Measurements from ENCODE around the gene AMPD2.
A peak's percentile ranks its signal among the peaks of the same experiment; 100 is the strongest.

Gene AMPD2

DNA sequence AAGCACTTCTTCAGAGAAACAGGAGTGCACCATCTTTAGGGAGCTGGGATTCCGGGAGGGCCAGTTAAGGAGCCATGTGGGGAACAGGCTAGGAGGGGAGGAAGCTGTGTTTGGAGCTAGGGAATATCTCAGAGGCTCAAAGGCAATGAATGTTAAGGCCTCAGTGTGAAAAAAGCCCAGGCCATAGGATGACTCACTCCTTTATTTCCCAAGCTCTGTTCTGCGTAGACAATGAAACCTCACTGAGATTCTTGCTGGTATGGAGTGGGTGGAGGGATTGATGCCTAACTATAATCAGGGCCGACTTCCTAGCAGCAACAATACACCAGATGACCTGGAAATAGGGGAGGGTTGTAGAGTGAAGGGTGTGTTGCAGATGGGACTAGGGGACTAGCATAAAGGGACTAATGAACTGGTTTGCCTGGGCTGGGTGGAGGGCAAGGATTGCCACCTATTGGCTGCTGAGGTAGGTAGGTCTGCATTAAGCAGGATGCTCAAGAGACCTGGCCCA, 2.3 kb upstream of the AMPD2 start:
- DNase-seq, result no peak

DNA sequence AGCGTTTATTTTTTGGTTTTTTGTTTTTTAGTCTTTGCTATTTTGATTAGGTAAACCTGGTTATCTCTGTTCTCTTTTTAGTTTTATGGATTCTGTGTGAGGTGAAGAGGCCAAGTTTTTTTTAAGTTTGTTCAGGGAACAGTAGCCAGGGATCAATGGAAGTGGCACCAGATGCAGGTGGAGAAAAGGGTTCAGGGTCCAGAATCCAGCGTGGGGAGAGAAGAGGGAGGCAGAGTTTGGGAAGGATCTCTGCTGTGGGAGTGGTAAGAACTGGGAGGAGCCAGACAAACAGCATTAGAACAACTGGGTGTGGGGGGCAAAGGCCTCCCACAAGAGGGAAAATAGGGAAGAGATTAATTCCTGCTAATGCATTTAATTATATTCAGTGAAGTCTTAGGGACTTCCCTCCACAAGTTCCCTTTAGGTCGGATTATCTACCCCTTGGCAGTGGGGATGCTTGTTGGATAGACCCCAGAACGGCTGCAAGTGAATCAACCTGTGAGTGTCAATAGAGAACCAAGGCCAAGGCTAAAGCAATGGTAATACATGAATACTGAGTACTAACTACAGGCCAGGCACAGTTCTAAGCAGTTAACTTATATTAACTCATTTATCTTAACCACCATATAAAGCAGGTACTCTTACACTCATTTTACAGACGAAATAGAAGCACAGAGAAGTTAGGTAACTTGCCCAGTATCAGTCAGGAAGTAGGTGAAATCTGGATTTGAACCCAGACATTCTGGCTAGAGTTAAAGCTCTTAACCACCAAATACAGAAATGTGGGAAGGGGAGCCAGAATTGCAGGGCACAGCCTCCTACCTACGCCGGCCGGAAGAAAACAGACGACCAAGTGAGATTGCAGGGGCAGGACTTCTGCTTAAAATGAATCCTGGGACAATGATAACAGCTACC, 719 bp upstream of the AMPD2 start:
- no peak for DNase-seq

DNA sequence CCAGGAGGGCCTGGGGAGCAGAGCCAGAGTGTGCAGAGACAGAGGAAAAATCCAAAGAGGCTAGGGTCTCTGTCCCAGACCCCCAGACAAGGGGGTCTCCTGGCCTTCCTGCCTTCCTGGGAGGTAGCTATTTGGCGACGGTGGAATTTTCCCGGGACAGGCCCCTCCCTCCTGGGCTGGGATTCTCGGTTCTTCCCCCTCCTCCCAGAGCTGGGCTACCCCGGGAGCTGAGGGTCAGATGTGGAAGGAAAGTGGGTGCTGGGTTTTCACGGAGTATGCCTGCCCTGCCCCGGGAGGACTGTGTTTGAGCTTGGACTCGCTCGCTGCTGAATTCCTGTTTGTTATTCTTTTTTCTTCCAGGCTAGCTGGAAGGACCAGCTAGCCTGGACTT, 759 bp downstream of the AMPD2 start:
- DNase-seq, result peak in 1 of 2 donors; percentile 49

DNA sequence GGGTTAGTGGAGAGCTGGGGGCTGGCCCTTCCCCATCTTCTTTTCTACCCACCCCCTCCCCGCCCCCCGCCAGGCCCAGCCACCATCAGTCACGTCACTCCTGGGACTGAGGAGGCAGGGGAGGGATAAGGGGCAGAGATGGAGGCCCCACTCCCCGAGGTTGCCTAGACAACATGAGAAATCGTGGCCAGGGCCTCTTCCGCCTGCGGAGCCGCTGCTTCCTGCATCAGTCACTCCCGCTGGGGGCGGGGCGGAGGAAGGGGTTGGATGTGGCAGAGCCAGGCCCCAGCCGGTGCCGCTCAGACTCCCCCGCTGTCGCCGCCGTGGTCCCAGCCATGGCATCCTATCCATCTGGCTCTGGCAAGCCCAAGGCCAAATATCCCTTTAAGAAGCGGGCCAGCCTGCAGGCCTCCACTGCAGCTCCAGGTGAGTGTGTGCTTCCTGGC, 1.2 kb downstream of the AMPD2 start:
- DNase-seq, result peak; percentile 81 to 83

DNA sequence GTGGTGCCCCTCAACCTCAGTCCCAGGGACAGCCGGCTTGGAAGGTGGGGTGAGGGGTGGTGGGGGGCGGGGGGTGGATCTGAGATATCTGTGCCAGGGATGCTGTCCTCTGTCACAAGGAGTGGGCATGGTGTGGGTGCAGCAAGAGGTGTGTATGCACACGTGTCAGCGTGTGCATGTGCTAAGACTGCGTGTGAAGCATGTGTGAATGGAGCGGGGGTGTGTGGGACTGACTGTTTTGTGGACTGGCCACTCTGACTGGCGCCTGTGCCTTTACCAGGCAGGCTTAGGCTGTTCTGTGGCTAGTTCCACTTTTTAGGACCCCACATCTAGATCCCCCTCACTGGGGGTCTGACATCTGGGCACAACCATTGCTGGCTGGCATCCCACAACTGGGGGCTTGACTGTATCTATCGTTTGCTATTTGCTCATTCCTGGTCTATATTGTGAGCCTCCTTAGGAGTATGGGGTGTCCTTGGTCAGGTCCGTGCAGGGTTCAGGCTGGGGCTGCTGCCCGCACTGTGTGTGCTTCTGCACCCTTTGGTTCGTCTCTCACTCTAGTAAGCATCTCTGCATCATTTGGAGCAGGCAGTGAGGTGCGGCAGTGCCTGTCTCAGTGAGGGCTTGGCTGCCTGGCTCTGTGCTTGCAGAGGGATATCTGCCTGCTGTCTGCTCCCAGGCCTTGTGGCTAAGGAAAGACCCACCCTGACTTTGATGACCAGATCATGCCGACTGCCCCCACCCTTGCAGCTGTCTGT, 1.9 kb downstream of the AMPD2 start:
- no peak for DNase-seq

DNA sequence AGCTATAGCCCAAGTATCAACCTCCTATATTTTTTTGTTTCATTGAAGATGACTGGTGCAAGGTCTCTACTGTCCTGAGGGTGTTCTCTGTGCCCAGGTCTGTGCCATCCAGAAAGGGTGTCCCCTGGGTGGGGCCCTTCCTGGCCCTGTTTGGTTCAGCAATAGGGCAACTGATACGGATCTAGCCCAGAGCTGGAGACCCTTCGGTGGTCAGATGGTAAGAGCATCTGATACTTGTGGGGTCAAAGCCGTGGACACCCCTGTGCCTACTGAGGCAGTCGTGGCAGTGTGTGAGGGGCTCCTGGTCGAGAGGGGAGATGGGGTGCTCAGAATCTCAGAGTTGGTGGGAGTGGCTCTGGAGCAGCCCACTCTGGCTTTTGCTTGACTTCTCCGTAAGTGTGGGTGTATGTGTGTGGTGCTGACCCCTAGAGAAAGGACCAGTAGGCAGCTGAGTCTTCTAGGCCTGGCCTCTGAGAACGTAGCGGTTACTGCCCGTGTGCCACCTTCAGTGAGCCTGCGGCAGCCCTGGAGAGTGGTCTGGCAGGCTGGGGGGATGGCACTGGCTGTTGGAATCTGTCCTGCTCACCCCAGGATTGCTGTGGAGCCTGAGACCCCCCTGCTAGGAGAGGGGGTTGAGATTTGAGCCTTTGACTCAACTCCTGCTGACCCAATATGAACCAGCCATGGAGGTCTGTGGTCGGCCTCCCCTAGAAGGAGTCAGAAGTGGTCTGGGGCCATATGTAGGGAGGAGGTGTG, 2.7 kb downstream of the AMPD2 start:
- no peak for DNase-seq

DNA sequence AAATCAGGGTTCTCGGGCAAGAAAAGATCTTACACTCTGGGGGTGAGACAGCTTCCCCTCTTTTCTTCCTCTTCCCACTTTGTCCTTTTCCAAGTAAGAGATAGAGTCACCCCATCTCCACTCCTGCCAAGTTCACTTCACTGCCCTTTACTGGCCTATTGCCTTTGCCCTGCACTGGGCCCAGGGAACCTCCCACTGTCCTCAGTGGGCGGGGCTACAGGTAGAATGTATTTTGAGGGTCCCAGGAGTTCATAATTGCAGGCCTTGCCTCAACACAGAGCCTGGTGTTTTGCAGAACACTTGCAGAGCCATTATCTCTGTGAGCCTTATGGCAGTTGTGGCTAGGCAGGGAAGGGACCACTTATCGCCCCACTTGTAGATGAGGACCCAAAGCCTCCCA, 3.3 kb downstream of the AMPD2 start:
- no peak for DNase-seq

DNA sequence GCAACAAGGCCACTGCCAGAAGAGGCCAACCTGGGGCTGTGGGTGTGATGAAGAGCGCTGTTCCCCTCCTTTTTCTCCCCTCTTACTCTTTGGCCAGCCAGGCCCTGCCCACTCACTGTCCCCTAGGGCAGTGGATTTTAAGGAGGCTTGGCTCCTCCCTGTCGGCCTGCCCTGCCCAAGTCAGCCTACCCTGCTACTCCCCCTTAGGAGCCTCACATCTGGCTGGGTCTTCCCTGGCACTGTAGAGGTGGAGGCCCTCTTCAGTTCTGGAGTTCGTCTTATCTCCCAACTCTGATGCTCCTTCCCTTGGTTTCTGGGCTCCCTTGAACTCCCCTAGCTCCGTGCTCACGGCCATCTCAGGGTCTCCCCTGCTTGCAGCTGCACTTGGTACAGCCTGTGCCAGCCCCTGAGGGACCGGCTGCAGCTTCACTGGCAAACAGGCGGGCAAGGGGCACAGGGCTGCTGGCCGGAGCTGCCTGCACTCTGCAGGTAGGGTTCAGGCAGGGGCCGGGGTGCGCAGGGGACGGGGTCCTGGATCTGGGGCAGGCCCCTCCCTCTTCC, 4.0 kb downstream of the AMPD2 start:
- DNase-seq, result peak in 1 of 2 donors; percentile 17

DNA sequence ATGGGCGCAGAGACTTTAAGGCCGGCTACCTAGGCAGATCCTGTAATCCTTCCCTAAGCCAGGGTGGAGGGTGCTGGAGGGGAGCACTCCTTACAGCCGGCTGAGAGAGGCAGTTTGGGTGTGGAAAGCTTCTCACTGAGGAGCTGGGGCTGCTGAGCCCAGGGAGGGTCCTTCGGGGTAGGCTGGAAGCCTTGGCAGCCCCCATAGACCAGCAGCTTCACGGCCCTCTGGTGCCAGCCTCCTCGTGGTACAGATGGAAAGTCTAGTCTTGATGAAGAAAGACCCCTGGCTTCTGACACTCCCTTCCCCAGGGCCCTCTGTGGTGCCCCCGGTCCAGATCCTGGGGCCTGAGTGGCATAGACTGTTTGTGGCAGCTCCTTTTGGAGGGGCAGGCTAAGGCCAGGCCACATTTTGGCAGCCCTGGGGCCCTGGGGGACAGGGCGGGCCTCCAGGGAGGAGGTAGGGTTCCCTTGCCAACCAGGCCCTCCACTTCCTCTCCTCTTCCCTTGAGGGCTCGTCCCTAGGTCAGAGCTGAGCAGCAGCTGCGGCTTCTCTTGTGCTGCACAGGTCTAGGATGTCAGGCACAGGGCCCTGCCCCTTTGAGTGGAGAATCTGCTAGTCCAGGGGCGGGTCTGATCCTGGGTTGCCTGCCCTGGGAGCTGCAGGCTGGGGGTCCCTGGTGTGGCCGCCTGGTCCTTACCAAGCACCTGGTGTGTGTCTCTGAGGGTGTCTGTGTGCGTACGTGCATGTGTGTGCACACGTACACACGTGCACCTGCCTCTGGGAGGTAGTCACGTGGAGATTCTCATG, 4.8 kb downstream of the AMPD2 start:
- no peak for DNase-seq

DNA sequence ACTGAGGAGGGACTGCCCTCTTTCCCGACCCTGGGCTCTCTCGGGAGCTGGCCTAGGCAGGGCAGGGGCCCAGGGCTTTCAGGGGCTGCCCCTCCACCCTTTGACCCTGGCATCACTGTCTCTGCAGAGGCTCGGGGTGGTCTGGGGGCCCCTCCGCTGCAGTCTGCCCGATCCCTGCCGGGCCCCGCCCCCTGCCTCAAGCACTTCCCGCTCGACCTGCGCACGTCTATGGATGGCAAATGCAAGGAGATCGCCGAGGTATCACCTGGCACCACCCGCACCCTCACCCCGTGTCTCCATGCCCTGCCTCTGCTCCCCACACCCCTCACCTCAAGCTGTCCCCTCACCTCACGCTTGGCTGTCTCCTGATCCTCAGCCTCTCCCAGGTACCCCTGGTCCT, 5.5 kb downstream of the AMPD2 start:
- DNase-seq, result no peak

DNA sequence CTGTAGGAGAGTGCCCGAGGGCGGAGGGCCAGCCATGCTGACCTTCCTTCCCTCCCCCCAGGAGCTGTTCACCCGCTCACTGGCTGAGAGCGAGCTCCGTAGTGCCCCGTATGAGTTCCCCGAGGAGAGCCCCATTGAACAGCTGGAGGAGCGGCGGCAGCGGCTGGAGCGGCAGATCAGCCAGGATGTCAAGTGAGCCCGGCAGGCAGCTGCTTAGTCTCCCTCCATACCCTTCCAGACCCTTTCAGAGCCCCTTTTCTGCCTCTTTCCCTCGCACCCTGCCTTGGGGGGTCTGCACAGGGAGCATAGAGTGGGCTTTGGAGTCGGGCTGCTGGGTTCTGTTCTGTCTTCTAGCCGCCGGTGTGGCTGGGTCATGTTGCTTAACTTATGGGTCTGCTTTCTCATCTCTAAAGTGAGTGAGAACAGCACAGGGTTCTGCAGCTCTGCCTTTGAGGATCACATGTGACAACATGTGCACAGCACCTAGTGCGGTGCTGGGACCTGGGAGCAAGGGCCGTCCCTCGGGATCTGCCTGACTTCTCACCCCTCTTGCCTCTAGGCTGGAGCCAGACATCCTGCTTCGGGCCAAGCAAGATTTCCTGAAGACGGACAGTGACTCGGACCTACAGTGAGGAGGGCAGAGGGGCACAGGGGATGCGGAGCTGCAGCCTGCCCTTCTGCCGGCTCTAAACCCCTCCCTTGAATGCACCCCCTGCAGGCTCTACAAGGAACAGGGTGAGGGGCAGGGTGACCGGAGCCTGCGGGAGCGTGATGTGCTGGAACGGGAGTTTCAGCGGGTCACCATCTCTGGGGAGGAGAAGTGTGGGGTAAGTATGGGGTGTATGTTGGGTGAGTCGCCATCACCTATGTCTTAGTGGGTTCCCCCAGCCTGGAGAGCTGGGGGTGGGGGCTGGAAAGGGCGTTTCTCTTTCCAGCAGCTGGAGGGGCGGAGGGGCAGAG, 6.2 kb downstream of the AMPD2 start:
- DNase-seq, result no peak

DNA sequence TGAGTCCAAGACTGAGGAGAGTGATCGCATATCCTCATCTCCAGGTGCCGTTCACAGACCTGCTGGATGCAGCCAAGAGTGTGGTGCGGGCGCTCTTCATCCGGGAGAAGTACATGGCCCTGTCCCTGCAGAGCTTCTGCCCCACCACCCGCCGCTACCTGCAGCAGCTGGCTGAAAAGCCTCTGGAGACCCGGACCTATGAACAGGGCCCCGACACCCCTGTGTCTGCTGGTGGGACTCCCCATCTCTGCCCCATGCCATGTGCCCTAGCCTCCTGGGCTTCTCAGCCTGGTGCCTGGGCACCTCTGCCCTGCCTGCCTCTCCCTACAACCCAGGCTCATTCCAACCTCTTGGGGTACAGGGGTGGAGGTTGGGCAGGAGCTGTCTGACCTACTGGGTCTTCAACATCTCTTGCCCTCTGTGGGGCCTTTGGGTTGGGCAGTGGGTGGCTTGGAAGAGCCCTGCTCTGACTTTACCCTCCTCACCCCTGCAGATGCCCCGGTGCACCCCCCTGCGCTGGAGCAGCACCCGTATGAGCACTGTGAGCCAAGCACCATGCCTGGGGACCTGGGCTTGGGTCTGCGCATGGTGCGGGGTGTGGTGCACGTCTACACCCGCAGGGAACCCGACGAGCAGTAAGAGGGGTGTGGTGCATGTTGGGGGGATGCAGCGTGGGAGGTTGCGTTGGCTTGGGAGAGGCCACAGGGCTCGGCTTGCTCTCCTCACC, 7.2 kb downstream of the AMPD2 start:
- DNase-seq, result no peak

DNA sequence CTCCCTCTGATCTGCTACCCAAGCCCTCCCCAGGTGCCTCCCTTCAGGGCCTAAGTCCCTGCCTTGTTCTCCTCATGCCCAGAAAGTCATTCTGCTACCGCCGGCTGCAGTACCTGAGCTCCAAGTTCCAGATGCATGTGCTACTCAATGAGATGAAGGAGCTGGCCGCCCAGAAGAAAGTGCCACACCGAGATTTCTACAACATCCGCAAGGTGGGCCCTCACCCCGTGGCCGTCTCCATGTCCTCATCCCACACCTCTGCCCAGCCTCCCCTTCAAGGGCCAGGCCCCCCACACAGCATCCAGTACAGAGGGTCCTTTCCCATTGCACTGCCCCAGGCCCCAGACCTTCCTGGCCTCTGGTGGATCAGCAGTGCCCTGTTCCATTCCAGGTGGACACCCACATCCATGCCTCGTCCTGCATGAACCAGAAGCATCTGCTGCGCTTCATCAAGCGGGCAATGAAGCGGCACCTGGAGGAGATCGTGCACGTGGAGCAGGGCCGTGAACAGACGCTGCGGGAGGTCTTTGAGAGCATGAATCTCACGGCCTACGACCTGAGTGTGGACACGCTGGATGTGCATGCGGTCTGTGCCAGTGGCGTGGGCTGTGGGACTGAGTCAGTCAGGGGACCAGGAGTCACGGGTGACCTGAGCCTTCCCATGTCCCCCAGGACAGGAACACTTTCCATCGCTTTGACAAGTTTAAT, 8.2 kb downstream of the AMPD2 start:
- DNase-seq, result no peak

DNA sequence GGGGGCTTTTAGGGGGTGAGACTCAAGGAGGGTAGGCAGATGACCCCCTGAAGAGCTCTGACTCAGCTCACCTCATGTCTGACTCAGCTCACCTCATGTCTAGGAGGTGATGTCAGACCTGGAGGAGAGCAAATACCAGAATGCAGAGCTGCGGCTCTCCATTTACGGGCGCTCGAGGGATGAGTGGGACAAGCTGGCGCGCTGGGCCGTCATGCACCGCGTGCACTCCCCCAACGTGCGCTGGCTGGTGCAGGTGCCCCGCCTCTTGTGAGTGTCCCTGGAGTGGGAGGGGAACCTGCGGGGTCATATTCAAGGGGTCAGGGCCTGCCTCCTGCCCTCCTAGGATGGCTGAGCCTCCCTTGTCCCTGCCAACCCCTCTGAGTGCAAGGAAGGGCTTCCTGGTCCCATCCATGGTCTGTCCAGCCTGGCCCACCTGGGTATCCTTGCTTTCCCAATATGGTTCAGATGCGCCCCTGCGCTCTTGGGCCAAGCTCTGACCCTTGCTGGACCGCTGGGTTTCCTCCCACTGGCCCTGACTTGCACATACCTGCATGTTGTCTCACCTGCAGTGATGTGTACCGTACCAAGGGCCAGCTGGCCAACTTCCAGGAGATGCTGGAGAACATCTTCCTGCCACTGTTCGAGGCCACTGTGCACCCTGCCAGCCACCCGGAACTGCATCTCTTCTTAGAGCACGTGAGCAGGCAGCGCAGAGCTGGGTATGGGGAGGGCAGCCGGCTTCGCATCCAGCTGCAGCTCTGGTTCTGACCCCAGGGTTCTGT, 9.1 kb downstream of the AMPD2 start:
- no peak for DNase-seq

DNA sequence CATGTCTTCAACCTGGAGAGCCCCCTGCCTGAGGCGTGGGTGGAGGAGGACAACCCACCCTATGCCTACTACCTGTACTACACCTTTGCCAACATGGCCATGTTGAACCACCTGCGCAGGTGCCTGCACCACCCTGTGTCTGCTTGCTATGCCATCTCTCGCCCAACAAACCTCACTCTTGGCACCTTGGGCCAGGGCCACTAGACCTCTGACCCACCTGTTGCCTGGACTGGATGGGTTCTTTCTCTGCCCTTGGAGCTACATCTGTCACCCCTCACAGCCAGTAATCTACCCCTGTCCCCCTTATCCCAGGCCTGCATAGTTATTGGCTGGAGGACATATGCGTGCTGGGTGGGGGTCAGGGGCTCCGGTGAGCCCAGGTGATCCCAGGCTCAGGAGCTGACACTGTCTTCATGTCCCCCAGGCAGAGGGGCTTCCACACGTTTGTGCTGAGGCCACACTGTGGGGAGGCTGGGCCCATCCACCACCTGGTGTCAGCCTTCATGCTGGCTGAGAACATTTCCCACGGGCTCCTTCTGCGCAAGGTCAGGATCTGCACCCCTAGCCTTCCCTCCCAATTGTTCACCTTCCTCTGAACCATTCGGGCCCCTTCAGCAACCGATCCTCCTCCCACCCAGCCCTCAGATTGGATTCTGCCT, 9.9 kb downstream of the AMPD2 start:
- DNase-seq, result no peak

DNA sequence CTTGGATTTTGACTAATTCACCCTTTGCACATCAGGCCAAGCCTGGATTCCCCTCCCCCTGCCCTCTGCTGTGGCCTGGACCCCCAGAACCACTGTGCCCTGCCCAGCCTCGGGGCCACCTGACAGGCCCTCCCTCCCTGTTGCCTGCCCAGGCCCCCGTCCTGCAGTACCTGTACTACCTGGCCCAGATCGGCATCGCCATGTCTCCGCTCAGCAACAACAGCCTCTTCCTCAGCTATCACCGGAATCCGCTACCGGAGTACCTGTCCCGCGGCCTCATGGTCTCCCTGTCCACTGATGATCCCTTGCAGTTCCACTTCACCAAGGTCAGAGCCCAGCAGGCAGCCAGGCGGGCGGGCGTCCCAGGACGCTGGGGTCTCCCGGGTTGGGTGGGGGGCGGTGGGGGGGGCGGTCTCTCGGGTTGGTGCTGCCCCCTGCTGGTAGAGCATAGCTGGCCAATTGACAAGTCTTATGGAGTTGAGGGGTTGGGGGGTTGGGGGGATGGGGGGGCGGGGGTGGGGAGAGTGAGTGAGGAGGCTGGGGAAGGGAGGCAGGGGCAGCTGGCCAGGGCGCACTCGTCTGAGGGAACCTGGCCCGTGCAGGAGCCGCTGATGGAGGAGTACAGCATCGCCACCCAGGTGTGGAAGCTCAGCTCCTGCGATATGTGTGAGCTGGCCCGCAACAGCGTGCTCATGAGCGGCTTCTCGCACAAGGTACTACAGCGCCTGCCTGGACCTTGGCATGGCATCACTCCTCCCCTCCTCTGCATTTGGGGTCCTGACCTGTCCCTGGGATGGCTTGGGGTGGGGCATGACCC, 10.7 kb downstream of the AMPD2 start:
- no peak for DNase-seq
